Erythroblast (primary cell): ENCODE data around the gene MMAA.

ENCODE experiments used
- GATA1 ChIP-seq: IDR thresholded peaks from 2 replicates; pipeline ENCODE4 v1.6.1; 2011; ENCODE audit warnings: low read depth, mild to moderate bottlenecking, control low read depth, low read length, moderate library complexity
- POLR2A ChIP-seq: IDR thresholded peaks from 2 replicates; pipeline ENCODE4 v1.6.1; 2011; ENCODE audit warnings: mild to moderate bottlenecking, low read length

DNA sequence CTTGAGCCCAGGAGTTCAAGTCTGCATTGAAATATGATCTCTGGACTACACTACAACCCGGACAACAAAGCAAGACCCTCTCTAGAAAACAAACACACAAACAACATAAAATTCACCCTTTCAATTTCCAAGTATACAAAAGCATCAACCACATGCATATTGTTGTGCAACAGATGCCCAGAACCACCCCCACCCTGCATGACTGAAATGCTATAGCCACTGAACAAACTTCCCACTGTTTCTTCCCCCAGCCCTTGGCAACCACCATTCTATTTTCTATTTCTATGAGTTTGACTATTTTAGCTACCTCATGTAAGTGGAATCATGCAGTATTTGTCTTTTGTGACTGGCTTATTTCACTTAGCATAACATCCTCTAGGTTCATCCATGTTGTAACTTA is 46.6 kb downstream of the MMAA start:
- TF ChIP-seq POLR2A (no peak), GATA1 (no peak)
